Measurements from ENCODE around the gene PROK2. TPM values are rescaled to one million over a fixed set of nuclear protein-coding genes. Genes with fewer than 3 reads are reported as not detected.

PROK2 gene
- polyA plus RNA-seq, 1 experiment, result not detected

DNA sequence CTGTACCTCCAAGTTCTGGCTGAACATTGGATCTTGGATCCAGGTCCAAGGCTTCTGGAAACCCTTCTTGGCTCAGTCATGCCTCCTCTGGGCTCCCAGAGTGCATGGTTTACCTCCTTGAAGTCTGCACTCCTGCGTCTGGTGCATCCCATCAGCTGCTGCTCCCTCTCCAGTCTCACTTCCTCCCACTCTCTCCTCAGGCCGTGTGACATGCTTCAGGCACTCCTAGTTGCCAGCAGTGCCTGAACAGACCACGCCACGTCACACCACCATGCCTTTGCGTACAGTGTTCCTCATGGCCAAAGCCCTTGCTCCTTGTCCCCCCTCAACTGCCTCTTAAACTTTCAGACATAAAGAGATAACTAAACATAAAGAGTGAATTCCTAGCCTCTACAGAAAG, 25.5 kb downstream of the PROK2 start:
- CTCF ChIA-PET, result no interaction called here
- POLR2A ChIA-PET, result no interaction called here
- TF ChIP-seq, protein P1, sequence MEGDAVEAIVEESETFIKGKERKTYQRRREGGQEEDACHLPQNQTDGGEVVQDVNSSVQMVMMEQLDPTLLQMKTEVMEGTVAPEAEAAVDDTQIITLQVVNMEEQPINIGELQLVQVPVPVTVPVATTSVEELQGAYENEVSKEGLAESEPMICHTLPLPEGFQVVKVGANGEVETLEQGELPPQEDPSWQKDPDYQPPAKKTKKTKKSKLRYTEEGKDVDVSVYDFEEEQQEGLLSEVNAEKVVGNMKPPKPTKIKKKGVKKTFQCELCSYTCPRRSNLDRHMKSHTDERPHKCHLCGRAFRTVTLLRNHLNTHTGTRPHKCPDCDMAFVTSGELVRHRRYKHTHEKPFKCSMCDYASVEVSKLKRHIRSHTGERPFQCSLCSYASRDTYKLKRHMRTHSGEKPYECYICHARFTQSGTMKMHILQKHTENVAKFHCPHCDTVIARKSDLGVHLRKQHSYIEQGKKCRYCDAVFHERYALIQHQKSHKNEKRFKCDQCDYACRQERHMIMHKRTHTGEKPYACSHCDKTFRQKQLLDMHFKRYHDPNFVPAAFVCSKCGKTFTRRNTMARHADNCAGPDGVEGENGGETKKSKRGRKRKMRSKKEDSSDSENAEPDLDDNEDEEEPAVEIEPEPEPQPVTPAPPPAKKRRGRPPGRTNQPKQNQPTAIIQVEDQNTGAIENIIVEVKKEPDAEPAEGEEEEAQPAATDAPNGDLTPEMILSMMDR (IDR thresholded peaks at IDR 0.05; ENCODE audit: low read depth, low read length), result no peak
- Histone ChIP-seq H3K27me3 (ENCODE audit: control insufficient read depth, insufficient read depth, low read length) (peaks cover 26% of the 10 kb centered on the region), H3K4me3 (ENCODE audit: low read depth, low read length) (no peak overlapping the region), H3K9me3 (ENCODE audit: control insufficient read depth, insufficient read depth, low read length) (no peaks in the 10 kb centered on the region), H3K27ac (ENCODE audit: low read depth, low read length) (no peak overlapping the region)
- DNase-seq (ENCODE audit: low read depth, low spot score), result no peak

DNA sequence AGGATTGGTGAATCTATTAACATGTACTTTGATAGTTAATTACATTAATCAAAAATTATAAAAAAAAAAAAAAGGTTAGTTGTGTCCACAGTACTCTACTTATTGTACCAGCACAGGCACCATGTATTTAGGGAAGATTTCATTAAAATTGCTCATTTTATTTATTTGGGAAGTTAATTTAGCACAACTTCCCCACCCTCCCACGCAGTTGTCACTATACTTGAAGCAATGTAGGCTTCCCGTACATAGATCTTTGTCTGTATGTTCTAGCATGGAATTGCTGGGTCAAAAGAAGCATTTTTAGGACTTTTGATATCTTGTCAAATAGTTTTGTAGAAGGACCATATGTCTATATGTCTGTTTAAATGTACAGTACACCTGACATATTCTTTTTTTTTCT, 26.9 kb downstream of the PROK2 start:
- CTCF ChIA-PET, result no interaction called here
- TF ChIP-seq, protein P1 (IDR thresholded peaks at IDR 0.05; ENCODE audit: low read depth, low read length), result no peak
- Histone ChIP-seq H3K27me3 (ENCODE audit: control insufficient read depth, insufficient read depth, low read length) (peaks cover 28% of the 10 kb centered on the region), H3K27ac (ENCODE audit: low read depth, low read length) (no peak overlapping the region), H3K4me3 (ENCODE audit: low read depth, low read length) (no peak overlapping the region), H3K9me3 (ENCODE audit: control insufficient read depth, insufficient read depth, low read length) (no peaks in the 10 kb centered on the region)
- POLR2A ChIA-PET, result no interaction called here
- DNase-seq (ENCODE audit: low read depth, low spot score), result no peak

DNA sequence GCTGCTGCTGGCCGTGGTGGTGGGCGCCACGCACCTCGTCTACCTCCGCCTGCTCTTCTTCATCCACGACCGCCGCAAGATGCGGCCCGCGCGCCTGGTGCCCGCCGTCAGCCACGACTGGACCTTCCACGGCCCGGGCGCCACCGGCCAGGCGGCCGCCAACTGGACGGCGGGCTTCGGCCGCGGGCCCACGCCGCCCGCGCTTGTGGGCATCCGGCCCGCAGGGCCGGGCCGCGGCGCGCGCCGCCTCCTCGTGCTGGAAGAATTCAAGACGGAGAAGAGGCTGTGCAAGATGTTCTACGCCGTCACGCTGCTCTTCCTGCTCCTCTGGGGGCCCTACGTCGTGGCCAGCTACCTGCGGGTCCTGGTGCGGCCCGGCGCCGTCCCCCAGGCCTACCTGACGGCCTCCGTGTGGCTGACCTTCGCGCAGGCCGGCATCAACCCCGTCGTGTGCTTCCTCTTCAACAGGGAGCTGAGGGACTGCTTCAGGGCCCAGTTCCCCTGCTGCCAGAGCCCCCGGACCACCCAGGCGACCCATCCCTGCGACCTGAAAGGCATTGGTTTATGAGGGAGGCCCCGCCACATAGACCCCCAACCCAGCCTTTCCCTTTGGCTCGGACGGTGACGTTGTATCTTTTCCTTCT, 30.2 kb downstream of the PROK2 start:
- DNase-seq (ENCODE audit: low read depth, low spot score), result no peak
- no peak overlapping the region for H3K4me3 ChIP-seq (ENCODE audit: low read depth, low read length)
- no peaks in the 10 kb centered on the region for H3K9me3 ChIP-seq (ENCODE audit: control insufficient read depth, insufficient read depth, low read length)
- TF ChIP-seq, protein P1 (IDR thresholded peaks at IDR 0.05; ENCODE audit: low read depth, low read length), result no peak
- no peak overlapping the region for H3K27ac ChIP-seq (ENCODE audit: low read depth, low read length)
- H3K27me3 ChIP-seq (ENCODE audit: control insufficient read depth, insufficient read depth, low read length), result peaks cover 46% of the 10 kb centered on the region
- POLR2A ChIA-PET, result no interaction called here
- CTCF ChIA-PET, result interaction anchor here (0.9 kb wide), 1 partner anchor 25 kb away, joined by 3 read pairs; no protein-coding TSS in a partner anchor

DNA sequence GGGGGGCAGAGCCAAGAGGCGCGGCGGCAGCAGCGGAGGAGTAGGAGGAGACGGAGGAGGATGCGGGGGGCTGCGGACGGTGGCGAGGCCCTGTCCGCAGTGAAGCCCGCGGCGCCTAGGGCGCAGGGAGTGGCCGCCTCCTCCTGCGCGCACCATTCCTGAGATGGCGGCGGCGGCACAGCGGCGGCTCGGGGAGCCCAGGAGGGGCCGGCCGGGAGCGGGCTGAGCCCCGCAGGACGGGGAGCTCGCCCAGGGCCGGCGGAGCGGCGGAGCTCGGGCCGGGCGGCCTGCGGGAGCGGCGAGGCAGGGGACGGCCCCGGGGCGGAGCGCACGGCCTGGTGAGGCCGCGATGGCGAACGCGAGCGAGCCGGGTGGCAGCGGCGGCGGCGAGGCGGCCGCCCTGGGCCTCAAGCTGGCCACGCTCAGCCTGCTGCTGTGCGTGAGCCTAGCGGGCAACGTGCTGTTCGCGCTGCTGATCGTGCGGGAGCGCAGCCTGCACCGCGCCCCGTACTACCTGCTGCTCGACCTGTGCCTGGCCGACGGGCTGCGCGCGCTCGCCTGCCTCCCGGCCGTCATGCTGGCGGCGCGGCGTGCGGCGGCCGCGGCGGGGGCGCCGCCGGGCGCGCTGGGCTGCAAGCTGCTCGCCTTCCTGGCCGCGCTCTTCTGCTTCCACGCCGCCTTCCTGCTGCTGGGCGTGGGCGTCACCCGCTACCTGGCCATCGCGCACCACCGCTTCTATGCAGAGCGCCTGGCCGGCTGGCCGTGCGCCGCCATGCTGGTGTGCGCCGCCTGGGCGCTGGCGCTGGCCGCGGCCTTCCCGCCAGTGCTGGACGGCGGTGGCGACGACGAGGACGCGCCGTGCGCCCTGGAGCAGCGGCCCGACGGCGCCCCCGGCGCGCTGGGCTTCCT, 31.0 kb downstream of the PROK2 start, which contains the start of gene GPR27:
Gene GPR27 (plus strand): TSS at position 155 of the 909 bp plus-strand sequence. CDS start 195 bp downstream, at position 350.
- POLR2A ChIA-PET, result no interaction called here
- Histone ChIP-seq H3K4me3 (ENCODE audit: low read depth, low read length) (peak within 1 kb of the TSS; percentile 20; the same call in 1 of the 2 replicates), H3K9me3 (ENCODE audit: control insufficient read depth, insufficient read depth, low read length) (no peaks in the 10 kb centered on the region), H3K27me3 (ENCODE audit: control insufficient read depth, insufficient read depth, low read length) (peaks cover 43% of the 10 kb centered on the region), H3K27ac (ENCODE audit: low read depth, low read length) (no peak within 1 kb of the TSS)
- CTCF ChIA-PET, result no interaction called here
- DNase-seq (ENCODE audit: low read depth, low spot score), result no peak
- TF ChIP-seq, protein P1 (IDR thresholded peaks at IDR 0.05; ENCODE audit: low read depth, low read length), result no peak
